HEK293T (cell line): ENCODE measurements around the gene KIRREL1.
A peak's percentile ranks its signal among the peaks of the same experiment; 100 is the strongest.

Experiments used
- CTCF ChIA-PET: fragments of 350-600 bp; formaldehyde crosslinking; extraction: SDS; loops from one replicate; lab custom pipeline; 2021; ENCODE audit warnings: antibody characterized with exemption, inconsistent platforms; lab: Yijun Ruan, JAX
- POLR2A ChIA-PET: fragments of 350-600 bp; formaldehyde crosslinking; extraction: SDS; loops from one replicate; lab custom pipeline; 2020; ENCODE audit warnings: antibody characterized with exemption, inconsistent platforms; lab: Yijun Ruan, JAX
- DNase-seq: peaks from one replicate; pipeline ENCODE4 v3.0.0; 2012; ENCODE audit warnings: mixed read lengths; ENCODE audit errors: extremely low spot score
- ARNT ChIP-seq: fragments of 450-650 bp; IDR thresholded peaks from 2 replicates; pipeline ENCODE4 v1.6.1; 2017; ENCODE audit warnings: mild to moderate bottlenecking
- BHLHE40 ChIP-seq: fragments of 450-650 bp; IDR thresholded peaks from 2 replicates; pipeline ENCODE4 v1.6.1; 2016; ENCODE audit warnings: mild to moderate bottlenecking, moderate library complexity, borderline replicate concordance
- CTBP1 ChIP-seq: fragments of 450-650 bp; IDR thresholded peaks from 2 replicates; pipeline ENCODE4 v1.6.1; 2016; ENCODE audit warnings: borderline replicate concordance
- ELF4 ChIP-seq: fragments of 450-650 bp; IDR thresholded peaks from 2 replicates; pipeline ENCODE4 v1.6.1; 2017; ENCODE audit warnings: antibody characterized with exemption
- FOXA1 ChIP-seq: fragments of 450-650 bp; IDR thresholded peaks from 2 replicates; pipeline ENCODE4 v1.6.1; 2016; ENCODE audit warnings: mild to moderate bottlenecking
- FOXK2 ChIP-seq: fragments of 450-650 bp; IDR thresholded peaks from 2 replicates; pipeline ENCODE4 v1.6.1; 2016; ENCODE audit warnings: mild to moderate bottlenecking
- FOXM1 ChIP-seq: fragments of 450-650 bp; IDR thresholded peaks from 2 replicates; pipeline ENCODE4 v1.6.1; 2017; ENCODE audit warnings: mild to moderate bottlenecking, borderline replicate concordance
- HDGF ChIP-seq: fragments of 450-650 bp; IDR thresholded peaks from 2 replicates; pipeline ENCODE4 v1.6.1; 2017; ENCODE audit warnings: antibody characterized with exemption, borderline replicate concordance
- L3MBTL2 ChIP-seq: fragments of 450-650 bp; conservative IDR thresholded peaks from 2 replicates; pipeline ENCODE4 v1.6.1; 2016; ENCODE audit warnings: mild to moderate bottlenecking
- LEF1 ChIP-seq: fragments of 450-650 bp; IDR thresholded peaks from 2 replicates; pipeline ENCODE4 v1.6.1; 2017; ENCODE audit warnings: mild to moderate bottlenecking, borderline replicate concordance
- NFRKB ChIP-seq: fragments of 450-650 bp; IDR thresholded peaks from 2 replicates; pipeline ENCODE4 v1.6.1; 2016; ENCODE audit warnings: mild to moderate bottlenecking, moderate library complexity
- SP1 ChIP-seq: fragments of 450-650 bp; IDR thresholded peaks from 2 replicates; pipeline ENCODE4 v1.6.1; 2017
- SUZ12 ChIP-seq: fragments of 450-650 bp; IDR thresholded peaks from 2 replicates; pipeline ENCODE4 v1.6.1; 2016; ENCODE audit warnings: mild to moderate bottlenecking
- TARDBP ChIP-seq: fragments of 450-650 bp; IDR thresholded peaks from 2 replicates; pipeline ENCODE4 v1.6.1; 2016
- ZNF384 ChIP-seq: fragments of 450-650 bp; IDR thresholded peaks from 2 replicates; pipeline ENCODE4 v1.6.1; 2016
- TF ChIP-seq, protein P1 (sequence below): fragments of 450-650 bp; IDR thresholded peaks from 2 replicates; pipeline ENCODE4 v1.6.1; 2016

Gene KIRREL1

DNA sequence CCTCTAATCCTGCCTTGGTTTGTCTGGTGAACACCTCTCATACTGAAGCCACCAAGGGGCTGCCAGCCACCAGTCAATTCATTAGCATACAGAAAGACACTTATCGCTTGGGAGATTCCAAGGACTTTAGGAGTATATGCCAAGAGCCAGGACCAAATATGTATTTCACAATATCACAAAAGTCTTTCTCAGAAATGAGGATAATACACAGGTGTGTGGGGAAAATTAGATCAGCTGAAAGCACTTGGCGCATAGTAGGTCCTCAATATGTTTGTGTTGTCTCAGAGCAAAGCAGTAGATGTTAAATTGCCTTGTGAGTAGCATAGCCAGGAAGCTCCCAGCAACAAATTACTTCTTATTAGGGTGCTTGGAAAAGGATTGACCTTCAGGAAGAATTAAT lies 34.1 kb downstream of the KIRREL1 start:
- ChIA-PET POLR2A (no interaction called here), CTCF (interaction anchor here (1.8 to 2.0 kb wide), 2 partner anchors 25 to 36 kb away, joined by 4 to 5 read pairs; no protein-coding TSS in a partner anchor)
- DNase-seq, result no peak
- no peak for TF ChIP-seq L3MBTL2
- TF ChIP-seq NFRKB, result no peak
- TF ChIP-seq FOXA1, result no peak
- no peak for TF ChIP-seq CTBP1
- no peak for TF ChIP-seq FOXK2
- TF ChIP-seq ARNT, result no peak
- TF ChIP-seq HDGF, result no peak
- no peak for TF ChIP-seq LEF1
- no peak for TF ChIP-seq BHLHE40
- no peak for TF ChIP-seq SP1
- no peak for TF ChIP-seq ELF4
- TF ChIP-seq TARDBP, result no peak
- no peak for TF ChIP-seq ZNF384
- TF ChIP-seq FOXM1, result no peak
- TF ChIP-seq, protein P1, sequence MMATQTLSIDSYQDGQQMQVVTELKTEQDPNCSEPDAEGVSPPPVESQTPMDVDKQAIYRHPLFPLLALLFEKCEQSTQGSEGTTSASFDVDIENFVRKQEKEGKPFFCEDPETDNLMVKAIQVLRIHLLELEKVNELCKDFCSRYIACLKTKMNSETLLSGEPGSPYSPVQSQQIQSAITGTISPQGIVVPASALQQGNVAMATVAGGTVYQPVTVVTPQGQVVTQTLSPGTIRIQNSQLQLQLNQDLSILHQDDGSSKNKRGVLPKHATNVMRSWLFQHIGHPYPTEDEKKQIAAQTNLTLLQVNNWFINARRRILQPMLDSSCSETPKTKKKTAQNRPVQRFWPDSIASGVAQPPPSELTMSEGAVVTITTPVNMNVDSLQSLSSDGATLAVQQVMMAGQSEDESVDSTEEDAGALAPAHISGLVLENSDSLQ, result no peak
- no peak for TF ChIP-seq SUZ12

DNA sequence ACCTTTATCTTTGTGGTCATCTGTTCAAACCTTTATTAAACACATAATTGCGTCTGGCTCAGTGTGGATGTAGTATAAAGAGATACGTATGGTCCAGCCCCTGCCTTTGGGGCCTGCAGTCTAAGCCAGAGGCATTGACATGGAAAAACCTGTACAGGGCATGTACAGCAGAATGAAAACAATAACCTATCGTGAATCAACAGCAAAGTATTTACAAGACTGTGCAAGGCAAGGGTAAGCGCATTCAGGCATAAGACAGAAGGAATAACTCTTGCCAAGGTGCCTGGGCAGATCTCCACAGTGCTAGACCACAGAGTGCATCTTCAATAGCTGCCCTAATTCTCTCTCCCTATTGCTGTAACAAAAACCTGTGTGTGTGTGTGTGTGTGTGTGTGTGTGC lies 35.5 kb downstream of the KIRREL1 start:
- ChIA-PET CTCF (interaction anchor here (2.0 kb wide), 1 partner anchor 26 kb away, joined by 4 read pairs; no protein-coding TSS in a partner anchor), POLR2A (no interaction called here)
- DNase-seq, result no peak
- TF ChIP-seq NFRKB, result no peak
- TF ChIP-seq SUZ12, result no peak
- no peak for TF ChIP-seq FOXM1
- TF ChIP-seq CTBP1, result no peak
- TF ChIP-seq BHLHE40, result no peak
- TF ChIP-seq, protein P1, result no peak
- no peak for TF ChIP-seq SP1
- no peak for TF ChIP-seq HDGF

DNA sequence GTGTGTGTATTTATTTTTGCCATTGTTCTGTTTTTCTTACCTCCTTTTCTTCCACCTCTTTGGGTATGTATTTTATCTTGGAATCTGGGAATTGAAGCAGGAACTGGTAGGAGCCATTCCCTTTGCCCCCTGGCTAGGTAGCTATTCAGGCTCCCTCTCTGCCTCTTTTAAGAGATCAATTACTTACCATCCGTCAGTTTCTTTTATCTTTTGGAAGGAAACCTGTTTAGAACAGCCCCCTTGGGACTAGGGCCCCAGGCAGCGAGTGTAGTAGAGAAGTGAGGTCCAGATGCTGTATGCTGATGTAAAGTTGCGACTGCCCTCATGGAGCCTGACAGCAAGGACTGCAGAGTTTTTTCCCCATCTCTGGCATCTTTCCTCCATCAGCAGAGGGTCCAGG lies 41.6 kb downstream of the KIRREL1 start:
- ChIA-PET CTCF (interaction anchor here (0.6 to 3.6 kb wide), 7 partner anchors 15 to 1831 kb away, joined by 3 to 21 read pairs (median 3); no protein-coding TSS in a partner anchor), POLR2A (interaction anchor here (1.3 to 1.8 kb wide), 2 partner anchors 33 to 42 kb away, joined by 3 to 6 read pairs; partner anchors contain the start of gene KIRREL1)
- DNase-seq, result no peak
- TF ChIP-seq NFRKB, result no peak
- no peak for TF ChIP-seq BHLHE40
- TF ChIP-seq LEF1, result no peak
- no peak for TF ChIP-seq HDGF
- TF ChIP-seq, protein P1, result no peak
- TF ChIP-seq ARNT, result no peak
- TF ChIP-seq TARDBP, result no peak
- TF ChIP-seq FOXM1, result no peak
- no peak for TF ChIP-seq ELF4
- no peak for TF ChIP-seq ZNF384
- TF ChIP-seq SP1, result no peak
- no peak for TF ChIP-seq L3MBTL2
- no peak for TF ChIP-seq FOXA1
- TF ChIP-seq CTBP1, result no peak
- TF ChIP-seq FOXK2, result no peak
- no peak for TF ChIP-seq SUZ12

DNA sequence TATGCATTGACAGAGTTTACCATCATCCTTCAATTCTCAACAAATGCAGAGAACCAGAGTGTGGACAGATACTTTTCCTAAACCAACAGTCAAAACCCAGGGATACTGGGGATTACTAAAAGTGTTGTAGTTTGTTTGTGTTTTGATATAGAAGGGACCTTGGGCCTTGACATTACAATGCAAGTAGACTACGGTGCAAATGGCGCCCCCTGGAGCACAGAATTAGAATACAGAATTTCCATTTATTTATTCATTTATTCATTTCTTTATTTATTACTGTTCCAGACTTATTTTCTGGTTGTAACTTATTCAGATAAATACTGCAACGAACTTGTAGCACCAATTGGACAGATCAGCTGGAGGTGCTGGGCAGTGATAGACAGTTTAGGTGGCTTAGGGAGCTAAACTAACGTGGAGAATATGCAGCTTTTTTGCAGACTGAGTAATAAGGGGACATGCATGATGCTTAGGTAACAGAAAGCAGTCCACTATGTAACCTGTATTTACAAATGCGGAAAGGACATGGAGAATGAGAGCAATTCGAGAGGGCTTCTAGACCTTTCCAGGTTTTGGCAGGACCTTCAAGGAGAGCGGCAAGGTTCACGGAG lies 42.6 kb downstream of the KIRREL1 start:
- peak; percentile 36 for DNase-seq
- no peak for TF ChIP-seq LEF1
- TF ChIP-seq SUZ12, result no peak
- TF ChIP-seq L3MBTL2, result no peak
- no peak for TF ChIP-seq SP1
- no peak for TF ChIP-seq TARDBP
- TF ChIP-seq FOXK2, result no peak
- no peak for TF ChIP-seq ELF4
- no peak for TF ChIP-seq CTBP1
- TF ChIP-seq NFRKB, result no peak
- no peak for TF ChIP-seq FOXA1
- TF ChIP-seq ARNT, result no peak
- no peak for TF ChIP-seq HDGF
- TF ChIP-seq FOXM1, result no peak
- CTCF ChIA-PET, result interaction anchor here (0.6 to 4.0 kb wide), 8 partner anchors 10 to 309 kb away, joined by 3 to 38 read pairs (median 4); partner anchors contain the start of gene KIRREL1
- POLR2A ChIA-PET, result interaction anchor here (1.0 kb wide), 1 partner anchor 16 kb away, joined by 3 read pairs; no protein-coding TSS in a partner anchor

DNA sequence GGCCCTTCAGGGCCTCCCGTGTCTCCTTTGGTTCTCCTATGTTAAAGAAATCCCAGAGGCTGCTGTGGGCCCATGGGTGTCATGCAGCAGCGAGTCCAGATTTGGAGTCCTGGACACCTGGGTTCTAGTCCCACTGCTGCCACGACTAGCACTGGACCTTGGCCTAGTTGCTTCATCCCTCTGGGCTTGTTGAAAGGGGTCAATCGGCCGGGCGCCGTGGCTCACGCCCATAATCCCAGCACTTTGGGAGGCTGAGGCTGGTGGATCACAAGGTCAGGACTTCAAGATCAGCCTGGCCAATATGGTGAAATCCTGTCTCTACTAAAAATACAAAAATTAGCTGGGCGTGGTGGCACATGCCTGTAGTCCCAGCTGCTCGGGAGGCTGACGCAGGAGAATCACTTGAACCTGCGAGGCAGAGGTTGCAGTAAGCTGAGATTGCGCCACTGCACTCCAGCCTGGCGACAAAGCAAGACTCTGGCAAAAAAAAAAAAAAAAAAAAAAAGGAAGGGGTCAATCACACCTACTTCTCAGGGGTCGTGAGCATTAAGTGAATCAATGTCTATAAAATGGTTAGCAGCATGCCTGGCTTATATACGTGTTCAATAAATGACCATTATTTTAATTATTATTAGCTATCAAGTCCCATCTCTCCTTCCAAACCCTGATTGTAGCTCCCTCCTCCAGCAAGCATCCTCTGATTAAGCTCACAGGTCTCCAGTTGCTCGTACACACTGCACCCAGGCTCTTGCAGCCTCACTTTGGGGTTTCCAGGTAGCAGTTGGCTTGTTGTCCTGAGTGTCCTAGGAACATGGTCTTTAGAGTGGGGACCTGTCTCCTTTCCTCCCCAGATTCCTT lies 43.8 kb downstream of the KIRREL1 start:
- ChIA-PET POLR2A (interaction anchor here (1.2 kb wide), 1 partner anchor 45 kb away, joined by 3 read pairs; no protein-coding TSS in a partner anchor), CTCF (interaction anchor here (0.6 to 4.0 kb wide), 8 partner anchors 9 to 84 kb away, joined by 3 to 38 read pairs (median 4); partner anchors contain the start of gene KIRREL1)
- DNase-seq, result no peak
- no peak for TF ChIP-seq BHLHE40
- TF ChIP-seq FOXA1, result no peak
- TF ChIP-seq HDGF, result no peak
- no peak for TF ChIP-seq SP1
- TF ChIP-seq CTBP1, result no peak
- TF ChIP-seq ARNT, result no peak
- no peak for TF ChIP-seq LEF1
- TF ChIP-seq ELF4, result no peak
- TF ChIP-seq NFRKB, result no peak
- TF ChIP-seq TARDBP, result no peak
- no peak for TF ChIP-seq L3MBTL2
- no peak for TF ChIP-seq SUZ12
- TF ChIP-seq, protein P1, result no peak
- no peak for TF ChIP-seq FOXM1
- TF ChIP-seq ZNF384, result no peak
- no peak for TF ChIP-seq FOXK2
